ENCODE measurements around the gene CDH16. TPM values are rescaled to one million over a fixed set of nuclear protein-coding genes. Genes with fewer than 3 reads are reported as not detected.
A peak's percentile ranks its signal among the peaks of the same experiment; 100 is the strongest.
"Not testable (repeated sequence)": the region's sequence is repeated elsewhere in the genome, so short reads cannot be mapped to it uniquely, and the experiment has no call there.

Gene CDH16
- total and polyA plus RNA-seq, 2 experiments from 2014 or later: 3.2 to 4.4 TPM

GRCh38 chr16:66958857-66959703, 40.4 kb upstream of the CDH16 start:
- WGBS (ENCODE audit: low lambda C conversion rate, missing lambda C conversion rate): 83% methylated on average over 7 of the region's 7 CpGs
- no peaks in the 10 kb centered on the region for H4K20me1 ChIP-seq (ENCODE audit: insufficient read depth, poor library complexity, severe bottlenecking)
- no peak overlapping the region for H3K4me3 ChIP-seq
- H3K9me2 ChIP-seq (replicated peaks; ENCODE audit: insufficient read depth): no peaks in the 10 kb centered on the region
- H3K4me2 ChIP-seq: no peak overlapping the region
- H3K9me3 ChIP-seq (ENCODE audit: low read depth): no peaks in the 10 kb centered on the region
- TF ChIP-seq EZH2phosphoT487 (IDR thresholded peaks at IDR 0.05; ENCODE audit: low read depth, severe bottlenecking, unreplicated experiment) (no peak), EZH2 (IDR thresholded peaks at IDR 0.05; ENCODE audit: borderline replicate concordance) (no peak)
- TF ChIP-seq, protein P1, sequence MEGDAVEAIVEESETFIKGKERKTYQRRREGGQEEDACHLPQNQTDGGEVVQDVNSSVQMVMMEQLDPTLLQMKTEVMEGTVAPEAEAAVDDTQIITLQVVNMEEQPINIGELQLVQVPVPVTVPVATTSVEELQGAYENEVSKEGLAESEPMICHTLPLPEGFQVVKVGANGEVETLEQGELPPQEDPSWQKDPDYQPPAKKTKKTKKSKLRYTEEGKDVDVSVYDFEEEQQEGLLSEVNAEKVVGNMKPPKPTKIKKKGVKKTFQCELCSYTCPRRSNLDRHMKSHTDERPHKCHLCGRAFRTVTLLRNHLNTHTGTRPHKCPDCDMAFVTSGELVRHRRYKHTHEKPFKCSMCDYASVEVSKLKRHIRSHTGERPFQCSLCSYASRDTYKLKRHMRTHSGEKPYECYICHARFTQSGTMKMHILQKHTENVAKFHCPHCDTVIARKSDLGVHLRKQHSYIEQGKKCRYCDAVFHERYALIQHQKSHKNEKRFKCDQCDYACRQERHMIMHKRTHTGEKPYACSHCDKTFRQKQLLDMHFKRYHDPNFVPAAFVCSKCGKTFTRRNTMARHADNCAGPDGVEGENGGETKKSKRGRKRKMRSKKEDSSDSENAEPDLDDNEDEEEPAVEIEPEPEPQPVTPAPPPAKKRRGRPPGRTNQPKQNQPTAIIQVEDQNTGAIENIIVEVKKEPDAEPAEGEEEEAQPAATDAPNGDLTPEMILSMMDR (IDR thresholded peaks at IDR 0.05; ENCODE audit: poor library complexity): no peak
- H3K36me3 ChIP-seq (replicated peaks; ENCODE audit: insufficient read depth, low read depth): no peaks in the 10 kb centered on the region
- peaks cover 27% of the 10 kb centered on the region for H3K4me1 ChIP-seq (ENCODE audit: insufficient read depth)
- no peak for DNase-seq (ENCODE audit: low spot score)
- no peaks in the 10 kb centered on the region for H3K79me2 ChIP-seq
- H2AFZ ChIP-seq: no peak overlapping the region
- H3K27me3 ChIP-seq: no peaks in the 10 kb centered on the region
- H3K27ac ChIP-seq: no peak overlapping the region

DNA sequence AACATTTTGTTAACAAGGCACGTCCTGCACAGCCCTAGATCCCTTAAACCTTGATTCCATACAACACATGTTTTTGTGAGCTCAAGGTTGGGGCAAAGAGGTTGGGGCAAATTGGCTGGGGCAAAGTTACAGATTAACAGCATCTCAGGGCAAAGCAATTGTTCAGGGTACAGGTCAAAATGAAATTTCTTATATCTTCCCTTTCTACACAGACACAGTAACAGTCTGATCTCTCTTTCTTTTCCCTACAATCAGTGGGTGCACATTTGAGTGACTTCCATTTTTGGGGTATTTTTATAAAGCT, 37.4 kb upstream of the CDH16 start:
- H3K9me2 ChIP-seq (replicated peaks; ENCODE audit: insufficient read depth); DNase-seq (ENCODE audit: low spot score); H3K36me3 ChIP-seq (replicated peaks; ENCODE audit: insufficient read depth, low read depth); H3K27me3 ChIP-seq; H3K79me2 ChIP-seq; H3K9me3 ChIP-seq (ENCODE audit: low read depth); H3K4me3 ChIP-seq; H4K20me1 ChIP-seq (ENCODE audit: insufficient read depth, poor library complexity, severe bottlenecking): not testable (repeated sequence)
- Histone ChIP-seq H3K4me2 (peak overlapping the region; percentile 51), H3K27ac (peak overlapping the region; percentile 86), H2AFZ (peak overlapping the region; percentile 42), H3K4me1 (ENCODE audit: insufficient read depth) (peaks cover 38% of the 10 kb centered on the region)
- WGBS (ENCODE audit: low lambda C conversion rate, missing lambda C conversion rate): 19% methylated on average over 1 of the region's 1 CpG

DNA sequence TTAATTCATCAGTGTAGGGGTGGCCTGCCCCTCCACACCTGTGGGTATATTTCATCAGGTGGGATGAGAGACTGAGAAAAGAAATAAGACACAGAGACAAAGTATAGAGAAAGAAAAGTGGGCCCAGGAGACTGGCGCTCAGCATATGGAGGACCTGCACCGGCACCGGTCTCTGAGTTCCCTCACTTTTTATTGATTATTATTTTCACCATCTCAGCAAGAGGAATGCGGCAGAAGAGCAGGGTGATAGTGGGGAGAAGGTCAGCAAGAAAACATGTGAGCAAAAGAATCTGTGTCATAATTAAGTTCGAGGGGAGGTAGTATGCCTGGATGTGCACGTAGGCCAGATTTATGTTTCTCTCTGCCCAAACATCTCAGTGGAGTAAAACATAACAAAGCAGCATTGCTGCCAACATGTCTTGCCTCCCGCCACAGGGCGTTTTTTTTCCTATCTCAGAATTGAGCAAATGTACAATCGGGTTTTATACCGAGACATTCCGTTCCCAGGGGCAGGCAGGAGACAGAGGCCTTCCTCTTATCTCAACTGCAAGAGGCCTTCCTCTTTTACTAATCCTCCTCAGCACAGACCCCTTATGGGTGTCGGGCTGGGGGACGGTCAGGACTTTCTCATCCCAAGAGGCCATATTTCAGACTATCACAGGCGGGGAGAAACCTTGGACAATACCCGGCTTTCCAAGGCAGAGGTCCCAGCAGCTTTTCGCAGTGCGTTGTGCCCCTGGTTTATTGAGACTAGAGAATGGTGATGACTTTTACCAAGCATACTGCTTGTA, 36.9 kb upstream of the CDH16 start:
- H3K9me2 ChIP-seq (replicated peaks; ENCODE audit: insufficient read depth); H4K20me1 ChIP-seq (ENCODE audit: insufficient read depth, poor library complexity, severe bottlenecking); H3K36me3 ChIP-seq (replicated peaks; ENCODE audit: insufficient read depth, low read depth); H3K4me3 ChIP-seq; H3K27me3 ChIP-seq; DNase-seq (ENCODE audit: low spot score); H3K9me3 ChIP-seq (ENCODE audit: low read depth); H3K79me2 ChIP-seq: not testable (repeated sequence)
- peak overlapping the region; percentile 86 for H3K27ac ChIP-seq
- peak overlapping the region; percentile 51 for H3K4me2 ChIP-seq
- peak overlapping the region; percentile 42 for H2AFZ ChIP-seq
- WGBS (ENCODE audit: low lambda C conversion rate, missing lambda C conversion rate): 52% methylated on average over 17 of the region's 17 CpGs
- H3K4me1 ChIP-seq (ENCODE audit: insufficient read depth): peaks cover 38% of the 10 kb centered on the region

DNA sequence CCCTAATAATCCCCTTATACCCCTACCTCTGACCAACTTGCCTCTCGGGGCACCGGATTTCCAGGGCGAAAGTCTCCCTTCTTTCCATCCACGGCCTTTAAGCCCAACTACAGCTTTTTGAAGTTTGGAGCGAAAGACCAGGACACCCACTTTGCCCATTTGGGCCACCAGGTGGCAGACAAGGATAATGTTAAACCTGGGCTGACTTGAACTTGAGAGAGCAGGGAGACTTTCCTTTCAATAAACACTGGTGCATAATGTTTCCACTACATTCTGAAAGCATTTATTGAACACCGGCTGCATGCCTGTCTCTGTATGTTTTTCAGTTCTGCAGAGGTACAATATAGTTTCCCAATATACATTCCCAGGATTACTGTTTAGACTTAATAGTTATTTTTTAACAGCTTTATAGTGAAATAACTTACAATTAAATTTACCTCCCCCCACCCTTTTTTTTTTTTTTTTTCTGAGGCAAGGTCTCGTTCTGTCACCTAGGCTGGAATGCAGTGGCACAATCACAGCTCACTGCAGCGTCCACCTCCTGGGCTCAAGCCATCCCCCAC, 35.5 kb upstream of the CDH16 start:
- peaks cover 6% of the 10 kb centered on the region for H3K27me3 ChIP-seq
- H2AFZ ChIP-seq: no peak overlapping the region
- no peaks in the 10 kb centered on the region for H3K79me2 ChIP-seq
- WGBS (ENCODE audit: low lambda C conversion rate, missing lambda C conversion rate): 28% methylated on average over 8 of the region's 8 CpGs
- H3K4me3 ChIP-seq: no peak overlapping the region
- H3K36me3 ChIP-seq (replicated peaks; ENCODE audit: insufficient read depth, low read depth): no peaks in the 10 kb centered on the region
- TF ChIP-seq, protein P1 (IDR thresholded peaks at IDR 0.05; ENCODE audit: poor library complexity): peak; percentile 90
- TF ChIP-seq EZH2 (IDR thresholded peaks at IDR 0.05; ENCODE audit: borderline replicate concordance): no peak
- TF ChIP-seq EZH2phosphoT487 (IDR thresholded peaks at IDR 0.05; ENCODE audit: low read depth, severe bottlenecking, unreplicated experiment): no peak
- H3K4me2 ChIP-seq: peak overlapping the region; percentile 49
- peak overlapping the region; percentile 95 for H3K27ac ChIP-seq
- H3K4me1 ChIP-seq (ENCODE audit: insufficient read depth): peaks cover 38% of the 10 kb centered on the region
- no peaks in the 10 kb centered on the region for H3K9me2 ChIP-seq (replicated peaks; ENCODE audit: insufficient read depth)
- no peaks in the 10 kb centered on the region for H4K20me1 ChIP-seq (ENCODE audit: insufficient read depth, poor library complexity, severe bottlenecking)
- H3K9me3 ChIP-seq (ENCODE audit: low read depth): no peaks in the 10 kb centered on the region
- peak; percentile 86 for DNase-seq (ENCODE audit: low spot score)

All from hepatocyte (in vitro differentiated cells).